Adipose tissue (tissue), 3 donors: ENCODE data around the gene PTCH2. TPM values are rescaled to one million over a fixed set of nuclear protein-coding genes. Genes with fewer than 3 reads are reported as not detected.

Source experiments
- H3K27ac ChIP-seq: one replicate; pipeline ENCODE4 v1.5.1; 2013; ENCODE audit warnings: low read depth, low read length
- WGBS, 3 donors: extraction: QIAGEN DNeasy Blood & Tissue Kit; methylation state at CpG; one replicate each; pipeline ENCODE4 v1.1.7; 2013; 5-methylcytosine and 5-hydroxymethylcytosine counted together
- polyA plus RNA-seq, 3 donors: library from polyadenylated mRNA; stranded (reverse); fragments of 200-250 nt; gene quantifications; one replicate each; pipeline ENCODE4 v1.2.3, GENCODE V29; 2013
- donor health status: healthy with polysubstance abuse.
- donor health status: Bipolar disorder and iron deficiency.
- donor health status: healthy.

Gene PTCH2
- polyA plus RNA-seq, 3 donors = 0.26 to 0.56 (median 0.37) TPM

- no peak overlapping the region for H3K27ac ChIP-seq
- WGBS, 3 donors = 50 to 70% (median 69%) methylated on average over 7 of the region's 7 CpGs
Measured at GRCh38 chr1:44790968-44791801, 51.9 kb downstream of the PTCH2 start.

DNA sequence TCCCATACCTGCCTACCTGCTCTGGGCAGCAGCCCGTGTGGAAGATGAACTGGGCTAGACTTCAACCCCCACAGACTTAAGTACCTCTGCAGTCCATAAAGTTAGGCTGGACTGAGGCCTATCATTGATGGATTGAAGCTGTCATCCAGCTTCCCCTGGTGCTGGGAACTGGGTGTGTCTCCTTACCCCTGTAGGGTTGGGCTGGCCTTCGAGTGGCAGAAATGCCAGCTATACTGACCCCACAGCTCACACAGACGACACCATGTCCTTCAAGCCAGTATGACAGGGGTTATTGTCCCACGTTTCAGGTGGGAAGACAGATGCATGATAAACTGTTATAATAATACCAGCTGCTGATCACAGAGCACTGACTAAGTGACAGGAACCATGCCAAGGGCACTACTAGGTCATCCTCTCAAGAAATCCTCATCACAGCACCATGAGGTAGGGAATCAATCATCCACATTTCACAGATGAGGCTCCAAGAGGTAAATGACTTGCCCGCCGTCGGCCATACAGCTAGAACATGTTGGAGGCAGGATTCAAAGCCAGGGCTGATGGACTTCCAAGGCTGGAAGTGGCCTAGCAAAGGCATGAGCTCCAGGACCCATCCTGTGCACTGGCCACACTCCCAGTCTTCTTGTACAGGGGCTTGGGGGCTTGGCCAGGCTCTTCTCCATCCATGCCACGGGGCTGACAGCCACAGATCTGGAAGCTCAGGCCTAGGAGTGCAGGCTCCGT lies 54.8 kb downstream of the PTCH2 start, which contains the start of gene BEST4:
Gene BEST4 (minus strand): TSS at position 51 of the 741 bp plus-strand sequence. CDS start 465 bp downstream, outside the sequence.
- WGBS, 3 donors = 83 to 86% (median 84%) methylated on average over 9 of the region's 9 CpGs
- H3K27ac ChIP-seq = no peak within 1 kb of the TSS

DNA sequence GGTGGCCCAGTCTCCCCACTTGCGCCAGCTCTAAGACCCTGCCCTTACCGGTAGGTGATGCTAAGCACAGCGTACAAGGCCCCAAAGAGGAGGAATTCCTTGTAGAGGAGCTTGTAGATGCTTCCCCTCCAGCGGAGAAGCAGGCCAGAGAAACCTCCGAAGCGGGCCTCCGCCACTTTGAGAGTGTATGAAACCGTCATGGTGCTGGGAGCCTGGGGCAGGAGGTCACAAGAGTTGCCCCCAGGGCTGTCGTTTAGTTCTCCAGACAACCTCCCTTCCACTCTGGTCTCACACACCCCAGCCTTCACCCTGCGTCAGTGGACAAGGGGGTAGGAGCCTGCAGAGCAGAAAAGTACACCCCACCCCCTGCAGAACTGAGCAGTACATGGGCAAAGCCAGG lies 55.5 kb downstream of the PTCH2 start:
- no peak overlapping the region for H3K27ac ChIP-seq
- 94% methylated on average over 10 of the region's 10 CpGs for WGBS, 3 donors

GRCh38 chr1:44786841-44787426 lies 56.1 kb downstream of the PTCH2 start:
- WGBS, 3 donors = 77 to 88% (median 77%) methylated on average over 8 to 9 of the region's 9 CpGs
- no peak overlapping the region for H3K27ac ChIP-seq

DNA sequence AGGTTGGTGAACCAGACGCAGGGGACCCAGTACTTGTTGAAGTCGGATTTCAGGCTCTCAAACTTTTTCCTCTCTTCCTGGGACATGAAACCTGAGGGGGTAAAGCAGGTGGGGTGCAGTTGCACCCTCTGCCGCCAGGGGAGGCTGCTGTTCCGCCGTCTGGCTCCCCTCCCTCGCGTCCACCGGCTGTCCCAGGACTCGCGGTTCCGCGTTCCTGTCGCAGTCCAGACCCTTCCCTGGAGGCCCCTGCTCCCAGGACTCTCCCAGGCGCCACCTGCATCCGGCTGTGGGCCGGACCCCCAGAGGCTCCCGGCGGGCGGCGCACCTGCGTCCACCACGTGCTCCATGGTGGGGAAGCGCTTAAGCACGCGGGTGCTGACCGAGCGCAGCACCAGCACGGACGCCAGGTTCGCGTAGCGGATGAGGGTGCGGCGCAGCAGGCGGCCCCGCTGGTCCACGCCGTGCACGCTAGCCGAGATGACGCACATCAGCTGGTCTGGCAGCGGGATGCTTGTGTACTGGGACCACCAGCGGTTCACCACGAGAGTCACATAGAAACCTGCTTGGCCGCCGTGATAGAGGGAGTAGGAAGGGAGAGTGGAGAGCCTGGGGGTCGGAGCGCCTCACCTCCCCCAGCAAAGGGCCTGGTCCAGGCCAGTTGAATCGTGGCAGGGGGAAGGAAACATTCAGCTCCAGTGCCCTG lies 56.8 kb downstream of the PTCH2 start:
- H3K27ac ChIP-seq = no peak overlapping the region
- 5 to 6% (median 5%) methylated on average over 49 of the region's 49 CpGs for WGBS, 3 donors

DNA sequence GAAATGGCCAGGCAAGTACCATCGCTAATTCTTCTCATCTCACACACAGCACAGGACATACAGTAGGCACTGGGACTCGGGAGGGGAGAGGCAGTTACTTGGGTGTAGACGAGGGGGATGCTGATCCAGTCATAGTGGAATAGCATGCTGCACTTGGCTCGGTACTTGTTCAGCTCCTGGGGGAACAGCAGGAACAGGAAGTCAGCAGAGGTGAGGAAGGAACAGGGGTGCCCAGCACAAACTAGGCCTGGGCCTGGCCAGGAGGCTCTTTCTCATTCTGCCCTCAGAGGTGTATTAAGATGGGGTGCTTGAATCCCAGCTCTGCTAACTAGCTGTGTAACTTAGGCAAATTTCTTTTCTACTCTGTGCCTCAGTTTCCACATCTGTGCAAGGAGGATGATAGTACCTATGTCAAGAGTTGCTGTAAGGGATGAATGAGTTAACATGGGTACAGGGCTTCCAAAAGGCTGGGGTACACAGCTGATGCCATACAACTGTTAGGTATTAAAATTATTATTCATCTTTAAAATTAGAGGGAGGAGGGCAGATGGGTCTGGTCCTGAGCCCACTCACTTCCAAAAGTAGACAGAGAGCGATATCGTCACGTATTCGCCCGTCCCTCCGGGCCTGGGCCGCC lies 57.4 kb downstream of the PTCH2 start:
- WGBS, 3 donors = 32 to 35% (median 33%) methylated on average over 11 of the region's 11 CpGs
- no peak overlapping the region for H3K27ac ChIP-seq

DNA sequence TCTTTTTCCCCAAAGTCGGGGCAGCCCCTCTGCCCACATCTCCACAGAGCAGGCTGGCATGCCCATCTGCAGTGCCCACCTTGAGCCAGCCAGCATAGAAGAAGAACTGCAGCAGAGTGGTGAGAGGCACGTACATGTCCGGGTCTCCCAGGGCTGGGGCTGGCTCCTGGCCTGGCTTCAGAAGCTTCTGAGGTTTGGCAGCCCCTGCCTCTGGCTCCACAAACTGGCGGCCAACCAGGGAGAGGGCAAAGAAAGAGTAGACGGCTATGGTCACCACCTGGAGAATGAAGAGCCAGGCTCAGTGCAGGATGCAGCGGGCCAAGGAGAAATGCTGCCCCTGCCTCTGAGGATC lies 58.0 kb downstream of the PTCH2 start:
- WGBS, 3 donors = 78 to 90% (median 86%) methylated on average over 5 to 6 of the region's 6 CpGs

DNA sequence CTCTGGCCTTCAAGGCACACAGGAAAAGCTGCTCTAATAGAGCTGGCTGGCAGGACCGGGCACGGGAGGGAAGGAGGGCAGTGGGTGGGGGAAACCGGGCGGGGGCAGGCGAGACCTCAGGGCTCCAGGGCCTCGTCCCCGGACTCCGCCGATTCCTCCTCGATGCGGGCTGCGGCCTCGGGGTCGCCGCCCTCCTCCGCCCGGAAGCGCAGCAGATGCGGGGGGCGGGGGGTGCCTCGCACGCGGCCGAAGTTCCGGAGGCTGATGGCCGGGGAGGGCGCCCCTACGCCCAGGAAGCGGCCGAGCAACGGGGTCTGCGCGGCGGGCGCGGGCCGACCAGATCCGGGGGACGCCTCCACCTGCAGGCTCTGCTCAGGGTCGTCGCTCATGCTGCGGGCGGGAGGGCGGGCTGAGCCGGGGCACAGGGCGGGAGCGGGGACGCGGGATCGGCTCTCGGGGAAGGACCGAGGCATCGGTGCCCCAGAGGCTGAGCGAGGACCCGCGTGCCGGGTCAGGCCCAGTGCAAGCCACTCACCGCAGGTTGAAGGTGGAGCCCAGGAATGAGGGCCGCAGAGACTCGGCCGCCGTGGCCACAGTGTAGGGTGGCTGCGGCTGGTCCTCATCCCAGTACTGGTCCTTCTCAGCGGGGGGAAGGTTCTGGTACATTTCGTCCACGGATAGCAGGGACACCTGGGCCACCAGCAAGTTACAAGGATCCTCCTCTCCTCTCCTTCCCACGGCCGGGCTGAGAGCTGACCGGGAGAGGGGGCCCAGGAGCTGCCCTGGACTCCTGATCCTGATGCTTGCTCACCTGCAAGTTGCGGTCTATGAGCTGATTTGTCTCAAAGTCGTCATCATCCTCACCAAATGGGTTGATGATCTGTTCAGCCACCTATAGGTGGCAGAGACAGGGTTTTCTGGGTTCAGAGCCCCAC lies 58.7 kb downstream of the PTCH2 start:
- WGBS, 3 donors = 5 to 12% (median 9%) methylated on average over 62 to 71 of the region's 71 CpGs
- H3K27ac ChIP-seq = no peak overlapping the region

More for the DNA sequence above, 58.0 kb downstream of the PTCH2 start:
- H3K27ac ChIP-seq = no peak overlapping the region

- H3K27ac ChIP-seq = no peak overlapping the region
- WGBS, 3 donors = 46 to 54% (median 52%) methylated on average over 8 of the region's 8 CpGs
Measured at GRCh38 chr1:44783697-44784093, 59.4 kb downstream of the PTCH2 start.

GRCh38 chr1:44780583-44781121 lies 62.4 kb downstream of the PTCH2 start:
- 91 to 95% (median 93%) methylated on average over 14 of the region's 14 CpGs for WGBS, 3 donors
- no peak overlapping the region for H3K27ac ChIP-seq

DNA sequence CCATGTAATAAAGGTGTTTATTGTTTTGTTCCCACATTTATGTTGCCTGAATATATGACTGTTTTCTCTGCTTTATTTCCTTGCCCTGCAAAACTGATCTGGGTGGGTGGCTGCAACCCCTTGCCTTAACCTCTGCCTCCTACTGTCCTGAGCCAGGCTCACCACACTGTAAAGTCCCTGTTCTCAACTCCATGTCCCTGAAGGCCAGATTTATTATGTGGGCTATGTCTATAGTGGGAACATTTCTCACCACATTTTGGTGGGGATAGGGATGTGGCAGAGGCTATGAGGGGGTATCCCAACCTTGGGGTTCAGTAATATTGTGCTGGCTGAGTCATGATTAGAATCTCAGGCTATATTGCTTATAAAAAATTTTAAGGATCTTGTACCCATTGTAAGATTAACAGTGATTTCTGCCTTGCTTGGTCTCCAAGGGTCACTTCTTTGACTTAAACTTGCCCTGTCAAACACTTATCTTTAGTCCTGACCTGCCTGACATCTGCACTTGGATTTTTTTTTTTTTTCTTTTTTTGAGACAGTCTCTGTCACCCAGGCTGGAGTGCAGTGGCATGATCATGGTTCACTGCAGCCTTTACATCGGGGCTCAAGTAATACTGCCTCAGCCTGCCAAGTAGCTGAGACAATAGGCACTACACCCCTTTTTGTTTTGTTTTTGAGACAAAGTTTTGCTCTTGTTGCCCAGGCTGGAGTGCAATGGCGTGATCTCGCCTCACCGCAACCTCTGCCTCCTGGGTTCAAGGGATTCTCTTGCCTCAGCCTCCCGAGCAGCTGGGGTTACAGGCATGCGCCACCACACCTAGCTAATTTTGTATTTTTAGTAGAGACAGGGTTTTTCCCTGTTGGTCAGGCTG lies 64.1 kb downstream of the PTCH2 start:
- 89 to 96% (median 96%) methylated on average over 6 of the region's 6 CpGs for WGBS, 3 donors
- no peak overlapping the region for H3K27ac ChIP-seq

- 63 to 73% (median 69%) methylated on average over 13 of the region's 13 CpGs for WGBS, 3 donors
- H3K27ac ChIP-seq = no peak overlapping the region
Measured at GRCh38 chr1:44777969-44778635, 65.0 kb downstream of the PTCH2 start.

- no peak overlapping the region for H3K27ac ChIP-seq
- 79 to 83% (median 83%) methylated on average over 14 of the region's 14 CpGs for WGBS, 3 donors
Measured at GRCh38 chr1:44777547-44777946, 65.5 kb downstream of the PTCH2 start.

GRCh38 chr1:44776730-44777068 lies 66.4 kb downstream of the PTCH2 start:
- WGBS, 3 donors = 49 to 62% (median 53%) methylated on average over 12 of the region's 12 CpGs
- H3K27ac ChIP-seq = peak overlapping the region; percentile 40

GRCh38 chr1:44775930-44776729 lies 66.9 kb downstream of the PTCH2 start:
- WGBS, 3 donors = 4 to 8% (median 6%) methylated on average over 36 of the region's 36 CpGs
- H3K27ac ChIP-seq = peak overlapping the region; percentile 40
